Liver (tissue), 9 donors: Measurements from ENCODE around the gene ARID3A. TPM values are rescaled to one million over a fixed set of nuclear protein-coding genes. Genes with fewer than 3 reads are reported as not detected.

Experiments
- DNase-seq: peaks from one replicate; pipeline ENCODE4 v3.0.0-alpha.2; 2017; ENCODE audit warnings: low spot score
- H3K27ac ChIP-seq, 2 donors: one replicate each; pipeline ENCODE4 v1.7.0; 2013; ENCODE audit warnings: inconsistent platforms in 2 of 2, low read length in 2 of 2, control low read depth in 1 of 2, low read depth in 1 of 2, mild to moderate bottlenecking in 1 of 2
- H3K27me3 ChIP-seq, 4 donors: one replicate each; pipeline versions ENCODE4 v1.6.1 to v1.7.0; 2013; ENCODE audit warnings: low read length in 3 of 4, inconsistent platforms in 1 of 4, mild to moderate bottlenecking in 1 of 4, moderate library complexity in 1 of 4; ENCODE audit not compliant: control insufficient read depth in 4 of 4, insufficient read depth in 4 of 4
- H3K36me3 ChIP-seq, 4 donors: one replicate each; pipeline versions ENCODE4 v1.6.1 to v1.7.0; 2013; ENCODE audit warnings: low read length in 3 of 4, mild to moderate bottlenecking in 3 of 4, low read depth in 1 of 4, moderate library complexity in 1 of 4; ENCODE audit not compliant: control insufficient read depth in 4 of 4, insufficient read depth in 3 of 4
- H3K4me1 ChIP-seq, 4 donors: one replicate each; pipeline versions ENCODE4 v1.6.1 to v1.7.0; 2013; ENCODE audit warnings: low read length in 3 of 4, mild to moderate bottlenecking in 3 of 4, moderate library complexity in 1 of 4; ENCODE audit not compliant: control insufficient read depth in 4 of 4, insufficient read depth in 4 of 4
- H3K4me3 ChIP-seq, 3 donors: one replicate each; pipeline versions ENCODE4 v1.6.1 to v1.7.0; 2013; ENCODE audit warnings: low read length in 3 of 3, control low read depth in 1 of 3, low read depth in 1 of 3, mild to moderate bottlenecking in 1 of 3
- H3K9ac ChIP-seq, 2 donors: one replicate each; pipeline ENCODE4 v1.7.0; 2013; ENCODE audit warnings: low read length in 2 of 2, mild to moderate bottlenecking in 2 of 2, moderate library complexity in 2 of 2, control low read depth in 1 of 2, low read depth in 1 of 2
- H3K9me3 ChIP-seq, 4 donors: one replicate each; pipeline versions ENCODE4 v1.6.1 to v1.7.0; 2013; ENCODE audit warnings: low read length in 3 of 4; ENCODE audit not compliant: control insufficient read depth in 4 of 4
- EGR1 ChIP-seq, 2 donors: IDR thresholded peaks; 2 replicates each; pipeline ENCODE4 v1.6.1; 2016 to 2018; ENCODE audit warnings: antibody characterized with exemption in 2 of 2, low read depth in 2 of 2
- FOXA1 ChIP-seq: IDR thresholded peaks from 2 replicates; pipeline ENCODE4 v1.6.1; 2016; ENCODE audit warnings: antibody characterized with exemption
- FOXA2 ChIP-seq: IDR thresholded peaks from 2 replicates; pipeline ENCODE4 v1.6.1; 2016; ENCODE audit warnings: antibody characterized with exemption
- GABPA ChIP-seq, 2 donors: IDR thresholded peaks in 1 of 2; conservative IDR thresholded peaks in 1 of 2; 2 replicates each; pipeline ENCODE4 v1.6.1; 2016; ENCODE audit warnings: antibody characterized with exemption in 2 of 2, mild to moderate bottlenecking in 1 of 2, moderate library complexity in 1 of 2
- HNF4A ChIP-seq, 2 donors: conservative IDR thresholded peaks; 2 replicates each; pipeline ENCODE4 v1.6.1; 2016; ENCODE audit warnings: antibody characterized with exemption in 2 of 2, mild to moderate bottlenecking in 2 of 2
- HNF4G ChIP-seq: IDR thresholded peaks from 2 replicates; pipeline ENCODE4 v1.6.1; 2016; ENCODE audit warnings: antibody characterized with exemption
- JUND ChIP-seq, 2 donors: IDR thresholded peaks; 2 replicates each; pipeline ENCODE4 v1.6.1; 2016; ENCODE audit warnings: antibody characterized with exemption in 2 of 2
- NR2F2 ChIP-seq: IDR thresholded peaks from 2 replicates; pipeline ENCODE4 v1.6.1; 2016; ENCODE audit warnings: antibody characterized with exemption
- RAD21 ChIP-seq, 2 donors: IDR thresholded peaks; 2 replicates each; pipeline ENCODE4 v1.6.1; 2016; ENCODE audit warnings: antibody characterized with exemption in 2 of 2, mild to moderate bottlenecking in 2 of 2
- REST ChIP-seq: IDR thresholded peaks from 2 replicates; pipeline ENCODE4 v1.6.1; 2016; ENCODE audit warnings: antibody characterized with exemption, mild to moderate bottlenecking
- RXRA ChIP-seq, 2 donors: IDR thresholded peaks; 2 replicates each; pipeline ENCODE4 v1.6.1; 2017 to 2018; ENCODE audit warnings: antibody characterized with exemption in 2 of 2, mild to moderate bottlenecking in 1 of 2
- SP1 ChIP-seq: IDR thresholded peaks from 2 replicates; pipeline ENCODE4 v1.6.1; 2018; ENCODE audit warnings: antibody characterized with exemption, mild to moderate bottlenecking
- TAF1 ChIP-seq: conservative IDR thresholded peaks from 2 replicates; pipeline ENCODE4 v1.6.1; 2016; ENCODE audit warnings: antibody characterized with exemption, mild to moderate bottlenecking
- YY1 ChIP-seq: IDR thresholded peaks from 2 replicates; pipeline ENCODE4 v1.6.1; 2016; ENCODE audit warnings: antibody characterized with exemption, mild to moderate bottlenecking
- WGBS: extraction: QIAGEN DNeasy Blood & Tissue Kit; methylation state at CpG from one replicate; pipeline ENCODE4 v1.1.7; 2013; 5-methylcytosine and 5-hydroxymethylcytosine counted together
- polyA plus RNA-seq, 2 donors: library from polyadenylated mRNA; stranded (reverse) in 1 of 2; unstranded in 1 of 2; fragments of 200-250 nt in 1 of 2; fragments of >200 nt in 1 of 2; fragmentation: Nextera tagmentation in 1 of 2; extraction: Ambion mirVana in 1 of 2; gene quantifications; one replicate each; pipeline versions ENCODE4 v1.2.1 to v1.2.3, GENCODE V29; 2013 to 2015
- total RNA-seq, 2 donors: library from RNA; depleted of rRNA; stranded (reverse); fragments of >200 nt; gene quantifications; one replicate each; pipeline ENCODE4 v1.2.3, GENCODE V29; 2014
- TF ChIP-seq, protein P1 (sequence below): IDR thresholded peaks from 2 replicates; pipeline ENCODE4 v1.6.1; 2016; ENCODE audit warnings: antibody characterized with exemption
- TF ChIP-seq, protein P2 (sequence below): IDR thresholded peaks from 2 replicates; pipeline ENCODE4 v1.6.1; 2016; ENCODE audit warnings: antibody characterized with exemption
- TF ChIP-seq, protein P3 (sequence below): fragments of 150-350 bp; IDR thresholded peaks from 2 replicates; pipeline ENCODE4 v1.5.1; 2017; ENCODE audit warnings: improper control_type of control experiment, low read depth, low read length; ENCODE audit not compliant: missing input control
- TF ChIP-seq, protein P4 (sequence below): IDR thresholded peaks from 2 replicates; pipeline ENCODE4 v1.6.1; 2016; ENCODE audit warnings: antibody characterized with exemption
- donor health status: healthy.
- donor health status: healthy.
- donor health status: healthy.
- donor health status: healthy.
- donor health status: healthy.

The ARID3A gene
- total and polyA plus RNA-seq, 4 donors: 0.74 to 42.4 (median 3.1) TPM

DNA sequence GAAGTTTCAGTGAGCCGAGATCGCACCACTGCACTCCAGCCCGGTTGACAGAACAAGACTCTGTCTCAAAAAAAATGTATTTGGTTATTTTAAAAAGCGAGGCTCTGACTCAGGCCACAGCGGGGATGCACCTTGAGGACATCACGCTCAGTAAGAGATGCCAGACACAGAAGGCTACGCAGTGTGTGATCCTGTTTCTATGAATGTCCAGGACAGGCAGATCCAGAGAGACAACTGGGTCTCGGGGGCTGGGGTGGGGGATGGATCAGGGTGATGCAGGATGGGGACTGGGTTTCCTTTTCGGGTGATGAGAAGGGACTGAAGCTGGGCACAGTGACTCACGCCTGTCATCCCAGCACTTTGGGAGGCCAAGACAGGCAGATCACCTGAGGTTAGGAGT, 38.2 kb upstream of the ARID3A start:
- H3K27ac ChIP-seq: no peak overlapping the region

More for the DNA sequence above, 38.2 kb upstream of the ARID3A start:
- Histone ChIP-seq H3K36me3 (peaks cover 0 to 55% (median 21%) of the 10 kb centered on the region in 4 donors), H3K4me1 (peaks cover 0 to 7% (median 4%) of the 10 kb centered on the region in 4 donors), H3K9me3 (no peaks in the 10 kb centered on the region), H3K9ac (no peak overlapping the region), H3K27me3 (no peaks in the 10 kb centered on the region), H3K4me3 (no peak overlapping the region)
- 96% methylated on average over 10 of the region's 10 CpGs for WGBS
- no peak for TF ChIP-seq JUND (IDR thresholded peaks at IDR 0.05)
- TF ChIP-seq HNF4A (conservative IDR thresholded peaks at IDR 0.05): no peak
- TF ChIP-seq YY1: no peak
- TF ChIP-seq, protein P1, sequence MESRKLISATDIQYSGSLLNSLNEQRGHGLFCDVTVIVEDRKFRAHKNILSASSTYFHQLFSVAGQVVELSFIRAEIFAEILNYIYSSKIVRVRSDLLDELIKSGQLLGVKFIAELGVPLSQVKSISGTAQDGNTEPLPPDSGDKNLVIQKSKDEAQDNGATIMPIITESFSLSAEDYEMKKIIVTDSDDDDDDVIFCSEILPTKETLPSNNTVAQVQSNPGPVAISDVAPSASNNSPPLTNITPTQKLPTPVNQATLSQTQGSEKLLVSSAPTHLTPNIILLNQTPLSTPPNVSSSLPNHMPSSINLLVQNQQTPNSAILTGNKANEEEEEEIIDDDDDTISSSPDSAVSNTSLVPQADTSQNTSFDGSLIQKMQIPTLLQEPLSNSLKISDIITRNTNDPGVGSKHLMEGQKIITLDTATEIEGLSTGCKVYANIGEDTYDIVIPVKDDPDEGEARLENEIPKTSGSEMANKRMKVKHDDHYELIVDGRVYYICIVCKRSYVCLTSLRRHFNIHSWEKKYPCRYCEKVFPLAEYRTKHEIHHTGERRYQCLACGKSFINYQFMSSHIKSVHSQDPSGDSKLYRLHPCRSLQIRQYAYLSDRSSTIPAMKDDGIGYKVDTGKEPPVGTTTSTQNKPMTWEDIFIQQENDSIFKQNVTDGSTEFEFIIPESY: no peak
- TF ChIP-seq SP1: no peak
- TF ChIP-seq, protein P2, sequence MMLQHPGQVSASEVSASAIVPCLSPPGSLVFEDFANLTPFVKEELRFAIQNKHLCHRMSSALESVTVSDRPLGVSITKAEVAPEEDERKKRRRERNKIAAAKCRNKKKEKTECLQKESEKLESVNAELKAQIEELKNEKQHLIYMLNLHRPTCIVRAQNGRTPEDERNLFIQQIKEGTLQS: no peak
- no peak for TF ChIP-seq NR2F2
- TF ChIP-seq, protein P3, sequence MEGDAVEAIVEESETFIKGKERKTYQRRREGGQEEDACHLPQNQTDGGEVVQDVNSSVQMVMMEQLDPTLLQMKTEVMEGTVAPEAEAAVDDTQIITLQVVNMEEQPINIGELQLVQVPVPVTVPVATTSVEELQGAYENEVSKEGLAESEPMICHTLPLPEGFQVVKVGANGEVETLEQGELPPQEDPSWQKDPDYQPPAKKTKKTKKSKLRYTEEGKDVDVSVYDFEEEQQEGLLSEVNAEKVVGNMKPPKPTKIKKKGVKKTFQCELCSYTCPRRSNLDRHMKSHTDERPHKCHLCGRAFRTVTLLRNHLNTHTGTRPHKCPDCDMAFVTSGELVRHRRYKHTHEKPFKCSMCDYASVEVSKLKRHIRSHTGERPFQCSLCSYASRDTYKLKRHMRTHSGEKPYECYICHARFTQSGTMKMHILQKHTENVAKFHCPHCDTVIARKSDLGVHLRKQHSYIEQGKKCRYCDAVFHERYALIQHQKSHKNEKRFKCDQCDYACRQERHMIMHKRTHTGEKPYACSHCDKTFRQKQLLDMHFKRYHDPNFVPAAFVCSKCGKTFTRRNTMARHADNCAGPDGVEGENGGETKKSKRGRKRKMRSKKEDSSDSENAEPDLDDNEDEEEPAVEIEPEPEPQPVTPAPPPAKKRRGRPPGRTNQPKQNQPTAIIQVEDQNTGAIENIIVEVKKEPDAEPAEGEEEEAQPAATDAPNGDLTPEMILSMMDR: no peak
- TF ChIP-seq, protein P4, sequence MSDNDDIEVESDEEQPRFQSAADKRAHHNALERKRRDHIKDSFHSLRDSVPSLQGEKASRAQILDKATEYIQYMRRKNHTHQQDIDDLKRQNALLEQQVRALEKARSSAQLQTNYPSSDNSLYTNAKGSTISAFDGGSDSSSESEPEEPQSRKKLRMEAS: no peak
- no peak for TF ChIP-seq FOXA2
- TF ChIP-seq RXRA (IDR thresholded peaks at IDR 0.05): no peak
- TF ChIP-seq REST: no peak
- no peak for TF ChIP-seq FOXA1
- TF ChIP-seq GABPA (IDR thresholded peaks at IDR 0.05 in 1 of 2, conservative IDR thresholded peaks at IDR 0.05 in 1 of 2): no peak
- TF ChIP-seq RAD21 (IDR thresholded peaks at IDR 0.05): no peak
- TF ChIP-seq TAF1: no peak
- TF ChIP-seq HNF4G: no peak
- no peak for TF ChIP-seq EGR1 (IDR thresholded peaks at IDR 0.05; ENCODE audit: low read depth in 2 of 2)
- DNase-seq: no peak
